SK-N-SH (cell line): ENCODE data around the gene HOXA2.

Experiments used
- CHD2 ChIP-seq: fragments of 150-350 bp; IDR thresholded peaks from 2 replicates; pipeline ENCODE4 v1.6.1; 2018; ENCODE audit warnings: low read length; ENCODE audit not compliant: partially characterized antibody
- FOSL2 ChIP-seq: IDR thresholded peaks from 2 replicates; pipeline ENCODE4 v1.4.0; 2012; ENCODE audit warnings: low read depth, mild to moderate bottlenecking, moderate library complexity, borderline replicate concordance
- FOXM1 ChIP-seq: IDR thresholded peaks from 2 replicates; pipeline ENCODE4 v1.4.0; 2012; ENCODE audit warnings: low read depth, mild to moderate bottlenecking
- MXI1 ChIP-seq: IDR thresholded peaks from 2 replicates; pipeline ENCODE4 v1.6.1; 2012; ENCODE audit warnings: mild to moderate bottlenecking, low read depth, low read length, improper control_type of control experiment
- POLR2AphosphoS5 ChIP-seq: IDR thresholded peaks from 2 replicates; pipeline ENCODE4 v1.6.1; 2012; ENCODE audit warnings: low read depth, low read length
- RFX5 ChIP-seq: IDR thresholded peaks from 2 replicates; pipeline ENCODE4 v1.6.1; 2012; ENCODE audit warnings: mild to moderate bottlenecking, improper control_type of control experiment, low read length
- SIN3A ChIP-seq: IDR thresholded peaks from 2 replicates; pipeline ENCODE4 v1.6.1; 2012; ENCODE audit warnings: low read depth, mild to moderate bottlenecking, low read length, moderate library complexity, borderline replicate concordance
- SMC3 ChIP-seq: IDR thresholded peaks from 2 replicates; pipeline ENCODE4 v1.6.1; 2012; ENCODE audit warnings: low read depth, low read length, improper control_type of control experiment
- TEAD4 ChIP-seq: IDR thresholded peaks from 2 replicates; pipeline ENCODE4 v1.4.0; 2012; ENCODE audit warnings: mild to moderate bottlenecking, borderline replicate concordance; ENCODE audit not compliant: insufficient read depth
- YY1 ChIP-seq: IDR thresholded peaks from 2 replicates; pipeline ENCODE4 v1.4.0; 2012; ENCODE audit warnings: low read depth, mild to moderate bottlenecking
- TF ChIP-seq, protein P1 (sequence below): fragments of 200-600 bp; sonication (generic); IDR thresholded peaks from 2 replicates; pipeline ENCODE4 v1.6.1; 2017; ENCODE audit warnings: antibody characterized with exemption, mild to moderate bottlenecking, moderate library complexity
- TF ChIP-seq, protein P2 (sequence below): fragments of 150-350 bp; IDR thresholded peaks from 2 replicates; pipeline ENCODE4 v1.6.1; 2017; ENCODE audit warnings: antibody characterized with exemption, low read length, low read depth, borderline replicate concordance
- TF ChIP-seq, protein P3 (sequence below): IDR thresholded peaks from 2 replicates; pipeline ENCODE4 v1.4.0; 2012; ENCODE audit warnings: low read depth, borderline replicate concordance

DNA sequence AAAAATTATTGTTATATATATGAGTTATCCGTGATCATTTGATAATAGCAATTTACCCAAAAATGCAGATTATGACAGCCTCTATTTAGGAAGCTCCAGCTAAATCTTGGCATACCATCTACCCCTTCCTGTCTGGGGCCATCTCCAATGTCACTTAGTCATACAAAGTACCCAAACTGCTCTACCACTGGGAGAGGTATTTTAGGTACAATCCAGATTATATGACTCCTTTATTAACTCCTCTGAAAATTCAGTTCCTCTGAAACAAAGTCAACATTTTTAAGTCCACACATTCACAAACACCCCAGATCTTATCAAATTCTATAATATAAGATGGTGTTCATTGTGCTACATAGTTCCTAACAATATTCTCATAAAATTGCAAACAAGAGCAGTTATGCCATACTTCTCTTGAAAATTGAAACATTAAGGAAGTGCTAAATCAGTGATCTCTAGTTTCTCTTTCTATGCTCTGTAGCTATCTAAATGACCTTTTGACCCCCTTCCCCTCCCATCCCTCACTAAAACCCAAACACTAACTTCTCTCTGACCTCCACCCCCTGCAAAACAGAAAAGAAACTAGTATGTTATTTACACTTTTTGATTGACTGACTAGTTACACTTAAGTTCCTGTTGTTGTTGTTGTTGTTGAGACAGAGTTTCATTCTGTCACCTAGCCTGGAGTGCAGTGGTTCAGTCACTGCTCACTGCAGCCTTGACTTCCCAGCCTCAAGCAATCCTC lies 23.1 kb downstream of the HOXA2 start:
- TF ChIP-seq, protein P1, sequence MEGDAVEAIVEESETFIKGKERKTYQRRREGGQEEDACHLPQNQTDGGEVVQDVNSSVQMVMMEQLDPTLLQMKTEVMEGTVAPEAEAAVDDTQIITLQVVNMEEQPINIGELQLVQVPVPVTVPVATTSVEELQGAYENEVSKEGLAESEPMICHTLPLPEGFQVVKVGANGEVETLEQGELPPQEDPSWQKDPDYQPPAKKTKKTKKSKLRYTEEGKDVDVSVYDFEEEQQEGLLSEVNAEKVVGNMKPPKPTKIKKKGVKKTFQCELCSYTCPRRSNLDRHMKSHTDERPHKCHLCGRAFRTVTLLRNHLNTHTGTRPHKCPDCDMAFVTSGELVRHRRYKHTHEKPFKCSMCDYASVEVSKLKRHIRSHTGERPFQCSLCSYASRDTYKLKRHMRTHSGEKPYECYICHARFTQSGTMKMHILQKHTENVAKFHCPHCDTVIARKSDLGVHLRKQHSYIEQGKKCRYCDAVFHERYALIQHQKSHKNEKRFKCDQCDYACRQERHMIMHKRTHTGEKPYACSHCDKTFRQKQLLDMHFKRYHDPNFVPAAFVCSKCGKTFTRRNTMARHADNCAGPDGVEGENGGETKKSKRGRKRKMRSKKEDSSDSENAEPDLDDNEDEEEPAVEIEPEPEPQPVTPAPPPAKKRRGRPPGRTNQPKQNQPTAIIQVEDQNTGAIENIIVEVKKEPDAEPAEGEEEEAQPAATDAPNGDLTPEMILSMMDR: no peak
- TF ChIP-seq FOSL2: no peak
- TF ChIP-seq MXI1: no peak
- no peak for TF ChIP-seq TEAD4
- TF ChIP-seq YY1: no peak
- TF ChIP-seq, protein P2, sequence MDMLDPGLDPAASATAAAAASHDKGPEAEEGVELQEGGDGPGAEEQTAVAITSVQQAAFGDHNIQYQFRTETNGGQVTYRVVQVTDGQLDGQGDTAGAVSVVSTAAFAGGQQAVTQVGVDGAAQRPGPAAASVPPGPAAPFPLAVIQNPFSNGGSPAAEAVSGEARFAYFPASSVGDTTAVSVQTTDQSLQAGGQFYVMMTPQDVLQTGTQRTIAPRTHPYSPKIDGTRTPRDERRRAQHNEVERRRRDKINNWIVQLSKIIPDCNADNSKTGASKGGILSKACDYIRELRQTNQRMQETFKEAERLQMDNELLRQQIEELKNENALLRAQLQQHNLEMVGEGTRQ: no peak
- no peak for TF ChIP-seq POLR2AphosphoS5
- TF ChIP-seq, protein P3, sequence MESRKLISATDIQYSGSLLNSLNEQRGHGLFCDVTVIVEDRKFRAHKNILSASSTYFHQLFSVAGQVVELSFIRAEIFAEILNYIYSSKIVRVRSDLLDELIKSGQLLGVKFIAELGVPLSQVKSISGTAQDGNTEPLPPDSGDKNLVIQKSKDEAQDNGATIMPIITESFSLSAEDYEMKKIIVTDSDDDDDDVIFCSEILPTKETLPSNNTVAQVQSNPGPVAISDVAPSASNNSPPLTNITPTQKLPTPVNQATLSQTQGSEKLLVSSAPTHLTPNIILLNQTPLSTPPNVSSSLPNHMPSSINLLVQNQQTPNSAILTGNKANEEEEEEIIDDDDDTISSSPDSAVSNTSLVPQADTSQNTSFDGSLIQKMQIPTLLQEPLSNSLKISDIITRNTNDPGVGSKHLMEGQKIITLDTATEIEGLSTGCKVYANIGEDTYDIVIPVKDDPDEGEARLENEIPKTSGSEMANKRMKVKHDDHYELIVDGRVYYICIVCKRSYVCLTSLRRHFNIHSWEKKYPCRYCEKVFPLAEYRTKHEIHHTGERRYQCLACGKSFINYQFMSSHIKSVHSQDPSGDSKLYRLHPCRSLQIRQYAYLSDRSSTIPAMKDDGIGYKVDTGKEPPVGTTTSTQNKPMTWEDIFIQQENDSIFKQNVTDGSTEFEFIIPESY: no peak
- TF ChIP-seq SIN3A: no peak
- no peak for TF ChIP-seq FOXM1
- TF ChIP-seq RFX5: no peak
- TF ChIP-seq SMC3: no peak
- no peak for TF ChIP-seq CHD2
